GM20000 (cell line): ENCODE results near the gene NAE1.
"Not testable (repeated sequence)": the region's sequence is repeated elsewhere in the genome, so short reads cannot be mapped to it uniquely, and the experiment has no call there.

Source experiments
- DNase-seq: peaks from one replicate; pipeline ENCODE4 v3.0.0; 2012; ENCODE audit warnings: low spot score
- CTCF ChIP-seq: IDR thresholded peaks from 2 replicates; pipeline ENCODE4 v1.5.1; 2012; ENCODE audit warnings: mild to moderate bottlenecking, control low read depth; ENCODE audit errors: extremely low read depth, missing control alignments

The NAE1 gene

GRCh38 chr16:66802159-66802558, 28.6 kb downstream of the NAE1 start:
- no peak for TF ChIP-seq CTCF
- DNase-seq, result no peak

- TF ChIP-seq CTCF, result no peak
- DNase-seq, result no peak
Measured at GRCh38 chr16:66801320-66802105, 29.3 kb downstream of the NAE1 start, which contains the start of gene TERB1. TERB1 (minus strand) TSS chr16:66801584; CDS start chr16:66796798, 4,786 bp downstream.

DNA sequence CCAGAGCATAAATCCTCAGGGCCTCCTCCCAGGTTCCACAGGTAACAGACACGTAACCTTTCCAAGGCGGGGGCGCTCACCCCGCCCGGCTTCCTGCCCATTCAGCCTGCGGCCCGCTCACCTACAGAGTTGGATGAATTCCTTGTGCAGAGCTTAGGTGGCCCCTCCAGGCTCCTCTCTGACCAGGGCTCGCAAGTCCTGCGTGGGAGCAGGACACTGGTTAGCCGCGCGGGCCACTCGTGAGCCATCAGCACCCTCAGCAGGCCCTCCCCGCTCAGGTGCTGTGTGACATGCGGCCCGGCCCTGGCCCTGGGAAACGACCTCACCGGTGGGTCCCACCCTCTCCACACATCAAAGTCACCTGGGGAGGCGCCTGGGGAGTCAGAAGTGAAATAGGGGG, 29.9 kb downstream of the NAE1 start:
- no peak for DNase-seq
- no peak for TF ChIP-seq CTCF

- TF ChIP-seq CTCF, result no peak
- DNase-seq, result no peak
Measured at GRCh38 chr16:66798161-66798560, 32.6 kb downstream of the NAE1 start.

GRCh38 chr16:66793984-66794383, 36.8 kb downstream of the NAE1 start:
- not testable (repeated sequence) for DNase-seq

DNA sequence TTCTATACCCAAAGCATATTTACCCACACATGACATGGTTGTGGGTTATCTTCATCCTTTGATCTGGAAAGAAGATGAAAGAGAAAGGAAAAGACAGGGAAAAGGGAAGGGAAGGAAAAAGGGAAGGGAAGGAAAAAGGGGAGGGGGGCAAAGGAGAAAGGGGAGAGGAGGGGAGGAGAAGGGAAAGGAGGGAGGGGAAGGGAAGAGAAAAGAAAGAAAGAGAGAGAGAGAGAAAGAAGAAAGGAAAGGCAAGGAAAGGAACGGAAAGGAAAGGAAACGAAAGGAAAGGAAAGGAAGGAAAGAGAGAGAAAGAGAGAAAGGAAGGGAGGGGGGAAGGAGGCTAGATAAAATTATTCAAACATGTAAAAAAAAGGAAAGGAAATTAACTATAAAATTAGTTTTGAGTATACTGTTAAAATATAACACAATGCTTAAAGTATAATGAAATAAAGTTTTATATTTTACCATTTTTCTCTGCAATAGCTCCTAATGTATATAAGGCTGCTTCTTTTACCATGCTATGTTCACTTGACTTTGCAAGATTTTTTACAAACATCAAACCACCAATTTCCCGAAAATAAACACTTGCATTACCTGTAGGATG, 40.5 kb downstream of the NAE1 start:
- no peak for TF ChIP-seq CTCF
- DNase-seq, result no peak

DNA sequence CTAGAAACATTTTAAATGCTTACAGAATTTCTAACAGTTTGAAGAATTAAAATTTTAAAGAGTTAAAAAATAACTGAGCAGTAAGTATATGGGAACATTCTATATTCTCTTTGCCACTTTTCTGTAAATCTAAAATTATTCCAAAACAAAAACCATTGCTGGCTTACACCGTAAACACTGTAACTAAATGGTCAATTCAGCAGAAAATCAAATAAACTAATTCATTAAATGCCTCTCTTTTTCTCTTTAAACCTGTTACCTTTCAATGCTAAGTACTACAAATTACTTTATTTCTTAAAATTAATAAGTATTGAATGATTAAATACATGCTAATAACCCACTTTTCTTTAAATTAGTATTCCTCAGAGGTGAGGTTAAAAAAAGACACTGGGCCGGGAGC, 43.3 kb downstream of the NAE1 start:
- TF ChIP-seq CTCF, result no peak
- DNase-seq, result no peak

DNA sequence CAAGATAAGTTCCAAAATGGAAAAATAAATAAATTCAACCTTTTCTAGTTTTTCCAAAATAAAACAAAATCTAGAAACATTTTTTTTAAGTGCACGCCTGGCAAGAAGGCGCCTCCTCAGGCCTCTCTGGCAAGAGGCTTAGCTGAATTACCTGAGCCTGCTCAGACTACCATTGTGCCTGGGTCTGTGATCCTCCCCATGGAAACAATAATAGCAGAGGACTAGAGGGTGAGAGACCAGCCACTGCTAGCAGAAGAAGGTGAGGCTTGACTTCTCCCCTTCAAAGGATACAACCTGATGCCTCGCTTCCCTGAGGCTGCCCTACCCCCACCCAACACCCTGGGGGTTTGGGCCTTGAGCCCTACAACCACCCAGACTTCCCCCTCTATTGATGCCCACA, 44.2 kb downstream of the NAE1 start:
- no peak for TF ChIP-seq CTCF

More for the DNA sequence above, 44.2 kb downstream of the NAE1 start:
- no peak for DNase-seq
